Effector memory CD8-positive, alpha-beta T cell (primary cell): ENCODE results near the gene FAH.

Experiments
- ATAC-seq: fragments of 150-1000 bp; cut with Tn5 transposase; replicated peaks from 2 replicates; pipeline ENCODE4 v1.10.0; 2021; ENCODE audit warnings: mild to moderate bottlenecking, moderate library complexity
- DNase-seq, 3 experiments: peaks; one replicate each; pipeline ENCODE4 v3.0.0; 2021
- H3K27ac Mint-ChIP-seq, 2 donors: one replicate each; pipeline ENCODE4 v1.8.0; 2022; ENCODE audit warnings: mild to moderate bottlenecking in 2 of 2, mixed read lengths in 2 of 2, moderate library complexity in 2 of 2
- H3K27me3 Mint-ChIP-seq, 2 donors: one replicate each; pipeline ENCODE4 v1.8.0; 2022; ENCODE audit warnings: mixed read lengths in 2 of 2
- H3K36me3 Mint-ChIP-seq: one replicate; pipeline ENCODE4 v1.8.0; 2022; ENCODE audit warnings: mild to moderate bottlenecking, moderate library complexity, mixed read lengths; ENCODE audit not compliant: insufficient read depth
- H3K4me1 Mint-ChIP-seq, 2 donors: one replicate each; pipeline ENCODE4 v1.8.0; 2022; ENCODE audit warnings: low read depth in 2 of 2, mixed read lengths in 2 of 2
- H3K4me3 Mint-ChIP-seq, 2 donors: one replicate each; pipeline ENCODE4 v1.8.0; 2022; ENCODE audit warnings: mild to moderate bottlenecking in 2 of 2, mixed read lengths in 2 of 2, moderate library complexity in 2 of 2
- H3K9me3 Mint-ChIP-seq, 2 donors: one replicate each; pipeline ENCODE4 v1.8.0; 2022; ENCODE audit warnings: mixed read lengths in 2 of 2

FAH gene

GRCh38 chr15:80183306-80183705 is 30.5 kb downstream of the FAH start:
- no peak for ATAC-seq
- H3K36me3 Mint-ChIP-seq = no peaks in the 10 kb centered on the region
- H3K27ac Mint-ChIP-seq = no peak overlapping the region
- no peak for DNase-seq
- H3K27me3 Mint-ChIP-seq = no peaks in the 10 kb centered on the region
- H3K4me3 Mint-ChIP-seq = no peak overlapping the region
- H3K4me1 Mint-ChIP-seq = no peaks in the 10 kb centered on the region
- H3K9me3 Mint-ChIP-seq = no peaks in the 10 kb centered on the region

GRCh38 chr15:80183886-80184285 is 31.1 kb downstream of the FAH start:
- H3K4me3 Mint-ChIP-seq = no peak overlapping the region
- no peaks in the 10 kb centered on the region for H3K9me3 Mint-ChIP-seq
- ATAC-seq (no peak), DNase-seq (no peak)
- no peaks in the 10 kb centered on the region for H3K36me3 Mint-ChIP-seq
- no peaks in the 10 kb centered on the region for H3K27me3 Mint-ChIP-seq
- H3K4me1 Mint-ChIP-seq = no peaks in the 10 kb centered on the region
- no peak overlapping the region for H3K27ac Mint-ChIP-seq

- Mint-ChIP-seq H3K36me3 (no peaks in the 10 kb centered on the region), H3K27ac (no peak overlapping the region), H3K9me3 (no peaks in the 10 kb centered on the region), H3K27me3 (no peaks in the 10 kb centered on the region), H3K4me3 (no peak overlapping the region), H3K4me1 (no peaks in the 10 kb centered on the region)
- no peak for DNase-seq
- no peak for ATAC-seq
These were observed 31.8 kb downstream of the FAH start for GRCh38 chr15:80184554-80184953.

GRCh38 chr15:80185152-80185551 is 32.4 kb downstream of the FAH start:
- DNase-seq (no peak), ATAC-seq (no peak)
- Mint-ChIP-seq H3K4me1 (no peaks in the 10 kb centered on the region), H3K27me3 (no peaks in the 10 kb centered on the region), H3K36me3 (no peaks in the 10 kb centered on the region), H3K27ac (peak overlapping the region in 1 of 2 donors; percentile 30), H3K9me3 (no peaks in the 10 kb centered on the region), H3K4me3 (no peak overlapping the region)

GRCh38 chr15:80186066-80186465 is 33.3 kb downstream of the FAH start:
- Mint-ChIP-seq H3K36me3 (no peaks in the 10 kb centered on the region), H3K4me1 (no peaks in the 10 kb centered on the region), H3K27ac (no peak overlapping the region)

GRCh38 chr15:80186597-80186996 is 33.8 kb downstream of the FAH start:
- no peak overlapping the region for H3K4me3 Mint-ChIP-seq
- H3K4me1 Mint-ChIP-seq = no peaks in the 10 kb centered on the region
- H3K36me3 Mint-ChIP-seq = no peaks in the 10 kb centered on the region
- ATAC-seq (no peak), DNase-seq (no peak)
- no peaks in the 10 kb centered on the region for H3K9me3 Mint-ChIP-seq
- H3K27me3 Mint-ChIP-seq = no peaks in the 10 kb centered on the region
- H3K27ac Mint-ChIP-seq = no peak overlapping the region

More at GRCh38 chr15:80186066-80186465, 33.3 kb downstream of the FAH start:
- Mint-ChIP-seq H3K27me3 (no peaks in the 10 kb centered on the region), H3K9me3 (no peaks in the 10 kb centered on the region), H3K4me3 (no peak overlapping the region)
- no peak for DNase-seq
- no peak for ATAC-seq

GRCh38 chr15:80188251-80188650 is 35.5 kb downstream of the FAH start:
- H3K36me3 Mint-ChIP-seq = no peaks in the 10 kb centered on the region
- no peaks in the 10 kb centered on the region for H3K27me3 Mint-ChIP-seq
- ATAC-seq (no peak), DNase-seq (no peak)
- no peak overlapping the region for H3K4me3 Mint-ChIP-seq
- H3K4me1 Mint-ChIP-seq = no peaks in the 10 kb centered on the region
- no peak overlapping the region for H3K27ac Mint-ChIP-seq
- no peaks in the 10 kb centered on the region for H3K9me3 Mint-ChIP-seq

- Mint-ChIP-seq H3K36me3 (no peaks in the 10 kb centered on the region), H3K9me3 (no peaks in the 10 kb centered on the region), H3K4me3 (no peak overlapping the region), H3K27ac (no peak overlapping the region), H3K27me3 (no peaks in the 10 kb centered on the region), H3K4me1 (no peaks in the 10 kb centered on the region)
- DNase-seq (no peak), ATAC-seq (no peak)
These were observed 38.4 kb downstream of the FAH start for GRCh38 chr15:80191198-80191597.

- no peak overlapping the region for H3K27ac Mint-ChIP-seq
- H3K27me3 Mint-ChIP-seq = peaks cover 0 to under 1% of the 10 kb centered on the region in 2 donors
- ATAC-seq (no peak), DNase-seq (no peak)
- no peaks in the 10 kb centered on the region for H3K9me3 Mint-ChIP-seq
- H3K4me1 Mint-ChIP-seq = no peaks in the 10 kb centered on the region
- no peak overlapping the region for H3K4me3 Mint-ChIP-seq
- no peaks in the 10 kb centered on the region for H3K36me3 Mint-ChIP-seq
These were observed 39.2 kb downstream of the FAH start for GRCh38 chr15:80191897-80192595.

GRCh38 chr15:80194186-80194585 is 41.4 kb downstream of the FAH start:
- Mint-ChIP-seq H3K36me3 (no peaks in the 10 kb centered on the region), H3K4me1 (no peaks in the 10 kb centered on the region), H3K4me3 (no peak overlapping the region), H3K9me3 (no peaks in the 10 kb centered on the region), H3K27ac (no peak overlapping the region), H3K27me3 (peaks cover 16 to 17% of the 10 kb centered on the region in 2 donors)
- ATAC-seq = no peak
- no peak for DNase-seq

GRCh38 chr15:80194914-80195313 is 42.1 kb downstream of the FAH start:
- Mint-ChIP-seq H3K27me3 (peaks cover 17 to 25% of the 10 kb centered on the region in 2 donors), H3K36me3 (no peaks in the 10 kb centered on the region), H3K4me3 (no peak overlapping the region), H3K4me1 (no peaks in the 10 kb centered on the region), H3K27ac (no peak overlapping the region), H3K9me3 (no peaks in the 10 kb centered on the region)
- no peak for DNase-seq
- no peak for ATAC-seq

- no peak for DNase-seq
- H3K4me3 Mint-ChIP-seq = no peak overlapping the region
- no peak for ATAC-seq
- peaks cover 30 to 44% of the 10 kb centered on the region in 2 donors for H3K27me3 Mint-ChIP-seq
- H3K27ac Mint-ChIP-seq = no peak overlapping the region
- no peaks in the 10 kb centered on the region for H3K4me1 Mint-ChIP-seq
- H3K9me3 Mint-ChIP-seq = no peaks in the 10 kb centered on the region
- H3K36me3 Mint-ChIP-seq = no peaks in the 10 kb centered on the region
These were observed 46.6 kb downstream of the FAH start for GRCh38 chr15:80199366-80199765.

- H3K9me3 Mint-ChIP-seq = no peaks in the 10 kb centered on the region
- no peak overlapping the region for H3K27ac Mint-ChIP-seq
- no peaks in the 10 kb centered on the region for H3K36me3 Mint-ChIP-seq
- peaks cover 32 to 44% of the 10 kb centered on the region in 2 donors for H3K27me3 Mint-ChIP-seq
- ATAC-seq = no peak
- DNase-seq = no peak
- H3K4me1 Mint-ChIP-seq = no peaks in the 10 kb centered on the region
- H3K4me3 Mint-ChIP-seq = no peak overlapping the region
These were observed 47.1 kb downstream of the FAH start for GRCh38 chr15:80199869-80200268.

- no peak overlapping the region for H3K4me3 Mint-ChIP-seq
- peaks cover 44 to 53% of the 10 kb centered on the region in 2 donors for H3K27me3 Mint-ChIP-seq
- H3K9me3 Mint-ChIP-seq = no peaks in the 10 kb centered on the region
- H3K36me3 Mint-ChIP-seq = no peaks in the 10 kb centered on the region
- no peaks in the 10 kb centered on the region for H3K4me1 Mint-ChIP-seq
- ATAC-seq (no peak), DNase-seq (no peak)
- H3K27ac Mint-ChIP-seq = no peak overlapping the region
These were observed 48.6 kb downstream of the FAH start for GRCh38 chr15:80201256-80202015.
